HepG2 (cell line): ENCODE results near the gene PASD1. TPM values are rescaled to one million over a fixed set of nuclear protein-coding genes. Genes with fewer than 3 reads are reported as not detected.

Source experiments
- ATAC-seq: fragments of 200-7000 bp; cut with Tn5 transposase; 3 replicates; pipeline ENCODE4 v1.9.1; 2020; ENCODE audit warnings: mild to moderate bottlenecking, moderate library complexity
- BruUV-seq: library from RNA; stranded (reverse); fragments of 400-500 nt; replicated peaks from 2 replicates; lab custom pipeline; 2021; lab: Mats Ljungman, UMichigan
- CTCF ChIA-PET: fragments of 300-600 bp; formaldehyde crosslinking; extraction: SDS; loops from one replicate; lab custom pipeline; 2021; ENCODE audit warnings: low total read pairs, inconsistent platforms, low intra/inter-chr PET ratio; lab: Yijun Ruan, JAX
- POLR2A ChIA-PET: fragments of 350-600 bp; sonication (Branson Sonifier 250); formaldehyde crosslinking; loops from one replicate; lab custom pipeline; 2020; ENCODE audit warnings: antibody characterized with exemption, inconsistent platforms; lab: Yijun Ruan, JAX
- DNase-seq: peaks from one replicate; pipeline ENCODE4 v3.0.0-alpha.2; 2015; ENCODE audit warnings: low spot score
- FAIRE-seq: peaks from 3 replicates; lab custom pipeline; 2011; peaks lifted over from hg19 to GRCh38; lab: Jason Lieb, UNC
- H2AFZ ChIP-seq: one replicate; pipeline ENCODE4 v1.6.1; 2011; ENCODE audit warnings: low read length, inconsistent platforms
- H3K27ac ChIP-seq: fragments of 300-600 bp; 3 replicates; pipeline ENCODE4 v1.8.0; 2011; ENCODE audit warnings: mixed run types, mild to moderate bottlenecking, mixed read lengths, low read length, inconsistent platforms; ENCODE audit not compliant: insufficient read depth; ENCODE audit errors: extremely low read length
- H3K27me3 ChIP-seq, 2 experiments: fragments of 200-600 bp in 1 of 2; 2 replicates in 1 of 2; 3 replicates in 1 of 2; pipeline versions ENCODE4 v1.6.0 to v1.8.0; 2011; ENCODE audit warnings: low read length in 2 of 2, mild to moderate bottlenecking in 2 of 2, moderate library complexity in 2 of 2, inconsistent platforms in 1 of 2; ENCODE audit not compliant: insufficient read depth in 2 of 2, control insufficient read depth in 1 of 2
- H3K36me3 ChIP-seq, 2 experiments: fragments of 200-600 bp in 1 of 2; replicated peaks in 1 of 2; 2 replicates in 1 of 2; 3 replicates in 1 of 2; pipeline versions ENCODE4 v1.5.1 to v1.8.0; 2011; ENCODE audit warnings: low read length in 2 of 2, inconsistent platforms in 1 of 2; ENCODE audit not compliant: insufficient read depth in 2 of 2, control insufficient read depth in 1 of 2
- H3K4me1 ChIP-seq: 2 replicates; pipeline ENCODE4 v1.5.1; 2012; ENCODE audit warnings: low read length, inconsistent platforms; ENCODE audit not compliant: insufficient read depth
- H3K4me2 ChIP-seq: 2 replicates; pipeline ENCODE4 v1.6.0; 2011; ENCODE audit warnings: low read depth, low read length, inconsistent platforms
- H3K4me3 ChIP-seq, 3 experiments: fragments of 200-600 bp in 1 of 3; sonication (generic), shearing (Covaris generic) in 1 of 3; replicated peaks in 1 of 3; 2 replicates each; pipeline ENCODE4 v1.5.1; 2011 to 2016; ENCODE audit warnings: low read length in 3 of 3, inconsistent platforms in 2 of 3, low read depth in 2 of 3, mild to moderate bottlenecking in 2 of 3, control low read depth in 1 of 3, mixed read lengths in 1 of 3; ENCODE audit not compliant: insufficient read depth in 1 of 3
- H3K79me2 ChIP-seq: one replicate; pipeline ENCODE4 v1.6.1; 2011; ENCODE audit warnings: low read length, inconsistent platforms; ENCODE audit not compliant: insufficient read depth
- H3K9ac ChIP-seq: 2 replicates; pipeline ENCODE4 v1.6.0; 2011; ENCODE audit warnings: mild to moderate bottlenecking, low read depth, low read length, inconsistent platforms; ENCODE audit not compliant: insufficient read depth
- H3K9me3 ChIP-seq: 2 replicates; pipeline ENCODE4 v1.5.1; 2012; ENCODE audit warnings: mild to moderate bottlenecking, low read length
- H4K20me1 ChIP-seq: 2 replicates; pipeline ENCODE4 v1.6.0; 2011; ENCODE audit warnings: inconsistent platforms, mild to moderate bottlenecking, low read length, moderate library complexity; ENCODE audit not compliant: insufficient read depth
- AGO2 ChIP-seq: fragments of 200-400 bp; formaldehyde crosslinking; optimal IDR thresholded peaks from 2 replicates; pipeline ENCODE3; 2017; ENCODE audit warnings: mild to moderate bottlenecking, low read depth, low read length, moderate library complexity
- ARNT2 ChIP-seq: sonication (generic); formaldehyde crosslinking; IDR thresholded peaks from 2 replicates; pipeline ENCODE4 v1.8.0; 2022; ENCODE audit warnings: mild to moderate bottlenecking, low read depth, missing genetic modification reagents, moderate library complexity
- ATF4 ChIP-seq, 2 experiments: fragments of 450-650 bp in 1 of 2; sonication (generic) in 1 of 2; formaldehyde crosslinking; IDR thresholded peaks; 2 replicates each; pipeline versions ENCODE4 v1.5.0 to v1.8.0; 2020 to 2022; ENCODE audit warnings: mild to moderate bottlenecking in 1 of 2, missing genetic modification reagents in 1 of 2
- GTF2F1 ChIP-seq: fragments of 150-350 bp; IDR thresholded peaks from 2 replicates; pipeline ENCODE4 v1.6.1; 2014; ENCODE audit warnings: low read length
- HMG20B ChIP-seq: conservative IDR thresholded peaks from 2 replicates; pipeline ENCODE4 v1.6.1; 2016; ENCODE audit warnings: missing genetic modification reagents, missing compliant biosample characterization
- NCOA5 ChIP-seq: sonication (generic); formaldehyde crosslinking; IDR thresholded peaks from 2 replicates; pipeline ENCODE4 v1.4.0; 2020; ENCODE audit warnings: missing genetic modification reagents
- NFKBIZ ChIP-seq: IDR thresholded peaks from 2 replicates; pipeline ENCODE4 v1.6.1; 2018; ENCODE audit warnings: missing genetic modification reagents, missing compliant biosample characterization
- TFE3 ChIP-seq: IDR thresholded peaks from 2 replicates; pipeline ENCODE4 v1.6.1; 2016
- ZGPAT ChIP-seq: IDR thresholded peaks from 2 replicates; pipeline ENCODE4 v1.6.1; 2016; ENCODE audit warnings: mild to moderate bottlenecking
- ZNF142 ChIP-seq: sonication (generic); formaldehyde crosslinking; IDR thresholded peaks from 2 replicates; pipeline ENCODE4 v1.4.0; 2020; ENCODE audit warnings: missing genetic modification reagents
- ZNF256 ChIP-seq: sonication (generic); formaldehyde crosslinking; conservative IDR thresholded peaks from 2 replicates; pipeline ENCODE4 v1.4.0; 2020; ENCODE audit warnings: missing genetic modification reagents
- ZNF34 ChIP-seq: sonication (generic); formaldehyde crosslinking; IDR thresholded peaks from 2 replicates; pipeline ENCODE4 v1.4.0; 2020; ENCODE audit warnings: mild to moderate bottlenecking, missing genetic modification reagents, borderline replicate concordance
- ZNF414 ChIP-seq: sonication (generic); formaldehyde crosslinking; IDR thresholded peaks from 2 replicates; pipeline ENCODE4 v1.5.0; 2020; ENCODE audit warnings: missing genetic modification reagents
- ZSCAN12 ChIP-seq: sonication (generic); formaldehyde crosslinking; IDR thresholded peaks from 2 replicates; pipeline ENCODE4 v1.9.0; 2021; ENCODE audit warnings: mild to moderate bottlenecking, missing genetic modification reagents
- WGBS: methylation state at CpG from one replicate; pipeline ENCODE4 v1.1.6; 2017; ENCODE audit warnings: low lambda C conversion rate; 5-methylcytosine and 5-hydroxymethylcytosine counted together
- in situ Hi-C: cut with HindIII; loops from 2 replicates; pipeline ENCODE4 v1.10.0; 2017; ENCODE audit warnings: low pct_unique_long_range_greater_than_20kb; ENCODE audit not compliant: extremely low pct_ligation_motif_present
- intact Hi-C: fragments of 100-400 bp; cut with micrococcal nuclease; formaldehyde crosslinking; loops from one replicate; pipeline ENCODE4 v1.10.0; 2022; ENCODE audit not compliant: unreplicated experiment
- polyA plus RNA-seq, 8 experiments: library from polyadenylated mRNA; depleted of rRNA in 3 of 8; stranded (reverse) in 7 of 8; unstranded in 1 of 8; fragments of >200 nt; fragmentation: Illumina TruSeq in 4 of 8; extraction: Trizol in 4 of 8; gene quantifications; 2 replicates each; pipeline versions ENCODE4 v1.2.1 to v1.2.3, GENCODE V29; 2011 to 2016; ENCODE audit warnings: low read depth in 4 of 8, missing spikeins in 1 of 8, mixed read lengths in 1 of 8; ENCODE audit not compliant: insufficient read depth in 1 of 8
- total RNA-seq, 5 experiments: library from RNA; depleted of rRNA; stranded (reverse); fragments of >200 nt; fragmentation: Illumina TruSeq; extraction: Trizol; gene quantifications; 2 replicates each; pipeline ENCODE4 v1.2.3, GENCODE V29; 2016; ENCODE audit warnings: low read depth in 1 of 5

PASD1 gene
- total and polyA plus RNA-seq, 2 of the 13 experiments (the other 11 are each of a cell fraction or from before 2014, with no cell fraction given) = not detected

DNA sequence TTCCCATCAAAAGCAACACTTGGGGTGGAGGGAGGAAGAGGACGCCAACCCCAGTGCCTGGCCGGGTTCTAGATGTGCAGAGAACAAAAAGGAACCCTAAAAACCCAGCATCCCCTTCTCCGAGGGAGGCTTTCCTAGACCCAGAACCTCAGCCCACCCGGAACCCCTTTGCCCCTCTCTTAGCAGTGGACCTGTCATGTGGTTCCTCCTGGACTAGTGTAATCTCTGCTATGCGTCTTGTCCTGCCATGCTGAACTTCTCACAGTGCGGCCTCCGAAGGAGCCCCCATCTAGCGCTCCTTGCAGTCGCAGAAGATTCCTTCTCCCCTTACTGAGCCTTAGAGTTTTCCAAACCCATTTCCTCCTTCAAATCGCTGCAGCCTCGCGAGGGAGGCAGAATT is 130.6 kb downstream of the PASD1 start:
- H3K27me3 ChIP-seq = no peaks in the 10 kb centered on the region
- H3K79me2 ChIP-seq = no peaks in the 10 kb centered on the region
- POLR2A ChIA-PET = no interaction called here
- no peak overlapping the region for H2AFZ ChIP-seq
- no peak overlapping the region for H3K4me3 ChIP-seq
- no peak for FAIRE-seq
- BruUV-seq = no TSS peak
- CTCF ChIA-PET = no interaction called here
- H3K4me2 ChIP-seq = no peak overlapping the region
- no peaks in the 10 kb centered on the region for H3K9me3 ChIP-seq
- intact Hi-C loops = no loop called here
- no peak for TF ChIP-seq TFE3 (CRISPR knock-in tag)
- no peak for TF ChIP-seq HMG20B (CRISPR knock-in tag)
- no peak for TF ChIP-seq AGO2
- no peak for TF ChIP-seq ARNT2 (CRISPR knock-in tag)
- TF ChIP-seq ZNF256 (CRISPR knock-in tag) = no peak
- no peak for TF ChIP-seq ZNF414 (CRISPR knock-in tag)
- TF ChIP-seq ZNF142 (CRISPR knock-in tag) = no peak
- no peak for TF ChIP-seq ZGPAT
- TF ChIP-seq ATF4 (CRISPR knock-in tag; IDR thresholded peaks at IDR 0.05) = no peak
- no peak for TF ChIP-seq GTF2F1
- TF ChIP-seq ZNF34 (CRISPR knock-in tag) = no peak
- TF ChIP-seq ZSCAN12 (CRISPR knock-in tag) = no peak
- TF ChIP-seq NCOA5 (CRISPR knock-in tag) = no peak
- TF ChIP-seq NFKBIZ (CRISPR knock-in tag) = no peak
- TF ChIP-seq, all 625 proteins: peak for 0
- no peak for DNase-seq
- H3K27ac ChIP-seq = no peak overlapping the region
- 64% methylated on average over 7 of the region's 12 CpGs for WGBS
- H3K9ac ChIP-seq = no peak overlapping the region
- no peaks in the 10 kb centered on the region for H3K36me3 ChIP-seq
- ATAC-seq = no peak
- H4K20me1 ChIP-seq = no peaks in the 10 kb centered on the region
- in situ Hi-C loops = loop anchor here (25.0 kb wide), 1 partner anchor 182 kb away; no protein-coding TSS in a partner anchor
- no peaks in the 10 kb centered on the region for H3K4me1 ChIP-seq
